Left renal pelvis (tissue), 4 donors: Measurements from ENCODE around the gene TUBB2A. TPM values are rescaled to one million over a fixed set of nuclear protein-coding genes. Genes with fewer than 3 reads are reported as not detected.
"Not testable (repeated sequence)": the region's sequence is repeated elsewhere in the genome, so short reads cannot be mapped to it uniquely, and the experiment has no call there.

Experiments
- DNase-seq, 4 donors: peaks; one replicate each; pipeline ENCODE4 v3.0.0-alpha.2; 2013; ENCODE audit warnings: low read depth in 4 of 4, low spot score in 3 of 4
- polyA plus RNA-seq, 4 donors: library from polyadenylated mRNA; unstranded; fragments of 120-200 nt; gene quantifications; one replicate each; pipeline ENCODE4 v1.2.1, GENCODE V29; 2013; ENCODE audit not compliant: insufficient read length in 4 of 4

TUBB2A gene
- 10 to 100 TPM; 52.1 to 57.5 (median 55.5) TPM for polyA plus RNA-seq

- peak in 3 of 4 donors; percentile 27 to 67 (median 65) for DNase-seq
These were observed at the start of gene TUBB2A for GRCh38 chr6:3157131-3157933. TUBB2A (minus strand) TSS chr6:3157544; CDS start chr6:3157463, 81 bp downstream.

- no peak for DNase-seq
These were observed 49.1 kb upstream of the TUBB2A start for GRCh38 chr6:3206339-3207015.

GRCh38 chr6:3205913-3206312, 48.6 kb upstream of the TUBB2A start:
- no peak for DNase-seq

GRCh38 chr6:3204921-3205320, 47.6 kb upstream of the TUBB2A start:
- no peak for DNase-seq

- DNase-seq, result no peak
These were observed 45.8 kb upstream of the TUBB2A start for GRCh38 chr6:3202999-3203696.

GRCh38 chr6:3201388-3201787, 44.0 kb upstream of the TUBB2A start:
- DNase-seq, result no peak

- no peak for DNase-seq
These were observed 43.3 kb upstream of the TUBB2A start for GRCh38 chr6:3200682-3201081.

GRCh38 chr6:3199382-3199781, 42.0 kb upstream of the TUBB2A start:
- DNase-seq, result no peak

GRCh38 chr6:3197734-3198133, 40.4 kb upstream of the TUBB2A start:
- DNase-seq, result not testable (repeated sequence)

GRCh38 chr6:3196770-3197169, 39.4 kb upstream of the TUBB2A start:
- DNase-seq, result no peak

GRCh38 chr6:3195695-3196497, 38.6 kb upstream of the TUBB2A start:
- no peak for DNase-seq

GRCh38 chr6:3195420-3195694, 38.0 kb upstream of the TUBB2A start:
- no peak for DNase-seq

- DNase-seq, result no peak
These were observed 37.4 kb upstream of the TUBB2A start for GRCh38 chr6:3194535-3195419.

GRCh38 chr6:3193102-3193849, 35.9 kb upstream of the TUBB2A start:
- no peak for DNase-seq

GRCh38 chr6:3190779-3191178, 33.4 kb upstream of the TUBB2A start:
- no peak for DNase-seq

GRCh38 chr6:3190056-3190455, 32.7 kb upstream of the TUBB2A start:
- no peak for DNase-seq

GRCh38 chr6:3189192-3189591, 31.8 kb upstream of the TUBB2A start:
- DNase-seq, result not testable (repeated sequence)

GRCh38 chr6:3188262-3188661, 30.9 kb upstream of the TUBB2A start:
- no peak for DNase-seq

GRCh38 chr6:3186974-3187382, 29.6 kb upstream of the TUBB2A start:
- DNase-seq, result no peak
